KMS-11 (cell line): Measurements from ENCODE around the gene LRRC70.
"Not testable (repeated sequence)": the region's sequence is repeated elsewhere in the genome, so short reads cannot be mapped to it uniquely, and the experiment has no call there.

Experiments
- H2AFZ ChIP-seq: fragments of 200-600 bp; sonication (generic); 2 replicates; pipeline ENCODE4 v1.6.1; 2016; ENCODE audit warnings: antibody characterized with exemption, mixed run types, low read depth
- H3K27ac ChIP-seq: fragments of 200-600 bp; sonication (generic); 2 replicates; pipeline ENCODE4 v1.6.1; 2016; ENCODE audit warnings: mild to moderate bottlenecking, mixed run types
- H3K27me3 ChIP-seq: fragments of 200-600 bp; sonication (generic); 2 replicates; pipeline ENCODE4 v1.6.1; 2017; ENCODE audit warnings: mild to moderate bottlenecking, low read depth, mixed run types, moderate library complexity; ENCODE audit not compliant: insufficient read depth
- H3K36me3 ChIP-seq: fragments of 200-600 bp; sonication (generic); 2 replicates; pipeline ENCODE4 v1.6.1; 2017; ENCODE audit warnings: mild to moderate bottlenecking, mixed run types; ENCODE audit not compliant: insufficient read depth
- H3K4me1 ChIP-seq: fragments of 200-600 bp; sonication (generic); 2 replicates; pipeline ENCODE4 v1.6.1; 2016; ENCODE audit warnings: mild to moderate bottlenecking, low read depth, mixed run types; ENCODE audit not compliant: poor library complexity, severe bottlenecking
- H3K4me2 ChIP-seq: fragments of 200-600 bp; sonication (generic); 2 replicates; pipeline ENCODE4 v1.7.0; 2016; ENCODE audit warnings: mild to moderate bottlenecking, mixed run types
- H3K4me3 ChIP-seq: fragments of 200-600 bp; sonication (generic); IDR thresholded peaks from 2 replicates; pipeline ENCODE4 v1.6.1; 2017; ENCODE audit warnings: low read depth, low read length, mixed read lengths; ENCODE audit not compliant: insufficient read depth
- H3K79me2 ChIP-seq: fragments of 200-600 bp; sonication (generic); 2 replicates; pipeline ENCODE4 v1.6.1; 2016; ENCODE audit warnings: low read depth, mixed run types; ENCODE audit not compliant: insufficient read depth
- H3K9ac ChIP-seq: fragments of 200-600 bp; sonication (generic); 2 replicates; pipeline ENCODE4 v1.6.1; 2016; ENCODE audit warnings: mild to moderate bottlenecking, mixed run types
- H4K20me1 ChIP-seq: fragments of 200-600 bp; sonication (generic); 2 replicates; pipeline ENCODE4 v1.6.1; 2016; ENCODE audit warnings: mild to moderate bottlenecking, mixed run types; ENCODE audit not compliant: insufficient read depth
- TF ChIP-seq, protein P1 (sequence below): fragments of 200-600 bp; sonication (generic); conservative IDR thresholded peaks from 2 replicates; pipeline ENCODE4 v1.6.1; 2017; ENCODE audit warnings: low read depth, mild to moderate bottlenecking, antibody characterized with exemption, low read length, moderate library complexity, mixed read lengths

Gene LRRC70

DNA sequence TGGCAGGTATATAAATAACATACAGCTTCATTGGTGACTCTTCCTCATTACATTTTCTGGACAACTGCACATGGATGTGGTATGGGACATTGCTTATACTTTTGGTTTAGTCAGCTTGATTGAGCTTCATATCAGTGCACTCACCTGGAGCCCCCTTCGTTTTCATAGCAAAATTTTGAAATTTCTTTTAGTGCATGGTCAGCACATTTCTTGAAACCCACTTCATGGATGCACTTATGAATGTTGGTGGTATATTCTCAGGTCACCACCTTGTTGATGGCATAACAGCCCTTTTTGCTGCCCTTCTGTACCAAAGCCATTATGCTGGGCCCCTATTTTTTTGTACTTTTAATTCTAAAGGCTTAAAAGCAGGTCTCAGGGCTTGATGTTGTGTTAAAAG is 16.7 kb upstream of the LRRC70 start:
- Histone ChIP-seq H2AFZ (no peak overlapping the region), H3K4me1 (no peaks in the 10 kb centered on the region), H3K79me2 (no peaks in the 10 kb centered on the region), H3K4me3 (no peak overlapping the region), H3K27ac (no peak overlapping the region), H3K4me2 (no peak overlapping the region), H3K27me3 (no peaks in the 10 kb centered on the region), H3K36me3 (no peaks in the 10 kb centered on the region), H4K20me1 (no peaks in the 10 kb centered on the region), H3K9ac (no peak overlapping the region)
- TF ChIP-seq, protein P1, sequence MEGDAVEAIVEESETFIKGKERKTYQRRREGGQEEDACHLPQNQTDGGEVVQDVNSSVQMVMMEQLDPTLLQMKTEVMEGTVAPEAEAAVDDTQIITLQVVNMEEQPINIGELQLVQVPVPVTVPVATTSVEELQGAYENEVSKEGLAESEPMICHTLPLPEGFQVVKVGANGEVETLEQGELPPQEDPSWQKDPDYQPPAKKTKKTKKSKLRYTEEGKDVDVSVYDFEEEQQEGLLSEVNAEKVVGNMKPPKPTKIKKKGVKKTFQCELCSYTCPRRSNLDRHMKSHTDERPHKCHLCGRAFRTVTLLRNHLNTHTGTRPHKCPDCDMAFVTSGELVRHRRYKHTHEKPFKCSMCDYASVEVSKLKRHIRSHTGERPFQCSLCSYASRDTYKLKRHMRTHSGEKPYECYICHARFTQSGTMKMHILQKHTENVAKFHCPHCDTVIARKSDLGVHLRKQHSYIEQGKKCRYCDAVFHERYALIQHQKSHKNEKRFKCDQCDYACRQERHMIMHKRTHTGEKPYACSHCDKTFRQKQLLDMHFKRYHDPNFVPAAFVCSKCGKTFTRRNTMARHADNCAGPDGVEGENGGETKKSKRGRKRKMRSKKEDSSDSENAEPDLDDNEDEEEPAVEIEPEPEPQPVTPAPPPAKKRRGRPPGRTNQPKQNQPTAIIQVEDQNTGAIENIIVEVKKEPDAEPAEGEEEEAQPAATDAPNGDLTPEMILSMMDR, result no peak

DNA sequence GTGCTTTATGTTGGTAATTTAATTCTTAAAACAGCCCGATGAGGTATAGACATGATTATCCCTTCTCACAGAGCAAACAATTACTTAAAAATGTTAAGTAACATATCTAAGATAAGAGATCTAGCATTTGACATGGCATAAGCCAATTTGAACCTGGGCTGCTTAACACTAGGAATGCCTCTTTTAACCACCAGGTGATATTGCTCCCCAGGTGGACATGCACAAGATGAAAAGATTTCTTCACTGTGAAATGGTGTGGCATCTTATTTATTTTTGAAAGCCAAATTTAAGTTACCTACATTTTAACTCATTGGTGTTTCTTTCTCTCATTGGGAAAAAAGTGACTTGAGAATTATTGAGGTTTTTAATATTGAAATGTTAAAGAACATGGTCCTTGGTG is 15.8 kb upstream of the LRRC70 start:
- H2AFZ ChIP-seq, result no peak overlapping the region
- no peaks in the 10 kb centered on the region for H3K36me3 ChIP-seq
- H3K4me1 ChIP-seq, result no peaks in the 10 kb centered on the region
- H3K27me3 ChIP-seq, result no peaks in the 10 kb centered on the region
- no peak overlapping the region for H3K4me2 ChIP-seq
- TF ChIP-seq, protein P1, result no peak
- H3K79me2 ChIP-seq, result no peaks in the 10 kb centered on the region
- H3K4me3 ChIP-seq, result no peak overlapping the region
- H3K27ac ChIP-seq, result no peak overlapping the region
- H3K9ac ChIP-seq, result no peak overlapping the region
- no peaks in the 10 kb centered on the region for H4K20me1 ChIP-seq

DNA sequence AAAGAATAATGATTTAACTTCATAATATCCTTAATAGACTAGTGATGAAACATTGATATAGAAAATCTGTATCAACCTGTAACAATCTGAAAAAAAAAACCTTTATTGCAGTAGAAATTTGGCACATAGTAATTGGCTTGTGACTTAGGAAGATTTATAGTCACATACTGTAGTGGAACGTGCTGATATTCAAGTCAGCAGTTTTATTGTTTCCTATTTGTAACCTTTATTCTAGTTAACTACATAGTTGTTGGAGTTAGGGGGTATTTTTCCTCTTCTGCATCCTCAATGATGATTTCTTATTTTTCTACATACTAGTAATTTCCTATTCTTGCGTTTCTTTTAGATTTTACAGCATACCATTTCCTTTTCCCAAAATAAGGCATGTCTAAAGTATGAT is 14.5 kb upstream of the LRRC70 start:
- H3K79me2 ChIP-seq, result no peaks in the 10 kb centered on the region
- H3K4me3 ChIP-seq, result no peak overlapping the region
- H4K20me1 ChIP-seq, result no peaks in the 10 kb centered on the region
- no peak overlapping the region for H3K27ac ChIP-seq
- H2AFZ ChIP-seq, result no peak overlapping the region
- no peak overlapping the region for H3K9ac ChIP-seq
- no peak overlapping the region for H3K4me2 ChIP-seq
- no peaks in the 10 kb centered on the region for H3K36me3 ChIP-seq
- no peaks in the 10 kb centered on the region for H3K4me1 ChIP-seq
- TF ChIP-seq, protein P1, result no peak
- no peaks in the 10 kb centered on the region for H3K27me3 ChIP-seq

DNA sequence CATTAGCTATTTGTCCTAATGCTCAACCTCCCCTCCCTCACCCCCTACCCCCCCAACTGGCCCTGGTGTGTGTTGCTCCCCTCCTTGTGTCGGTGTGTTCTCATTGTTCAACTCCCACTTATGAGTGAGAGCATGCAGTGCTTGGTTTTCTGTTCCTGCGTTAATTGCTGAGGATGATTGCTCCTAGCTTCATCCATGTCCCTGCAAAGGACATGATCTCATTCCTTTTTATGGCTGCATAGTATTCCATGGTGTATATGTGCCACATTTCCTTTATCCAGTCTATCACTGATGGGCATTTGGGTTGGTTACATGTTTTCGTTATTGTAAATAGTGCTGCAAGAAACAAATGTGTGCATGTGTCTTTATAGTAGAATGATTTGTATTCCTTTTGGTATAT is 12.9 kb upstream of the LRRC70 start:
- H3K36me3 ChIP-seq, H2AFZ ChIP-seq, H3K27me3 ChIP-seq: not testable (repeated sequence)

DNA sequence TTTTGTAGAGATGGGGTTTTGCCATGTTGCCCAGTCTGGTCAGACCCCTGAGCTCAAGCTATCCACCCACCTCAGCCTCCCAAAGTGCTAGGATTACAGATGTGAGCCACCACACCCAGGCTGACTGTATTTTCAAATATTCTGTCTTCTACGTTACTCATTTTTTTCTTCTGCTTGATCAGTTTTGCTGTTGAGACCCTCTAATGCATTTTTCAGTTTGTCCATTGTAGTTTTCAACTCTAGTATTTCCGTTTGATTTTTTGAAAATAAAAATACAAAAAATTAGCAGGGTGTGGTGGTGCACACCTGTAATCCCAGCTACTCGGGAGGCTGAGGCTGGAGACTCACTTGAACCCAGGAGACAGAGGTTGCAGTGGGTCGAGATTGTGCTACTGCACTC is 10.5 kb upstream of the LRRC70 start:
- Histone ChIP-seq H3K9ac (no peak overlapping the region), H2AFZ (no peak overlapping the region), H3K36me3 (no peaks in the 10 kb centered on the region), H3K79me2 (no peaks in the 10 kb centered on the region), H3K27ac (no peak overlapping the region), H3K27me3 (no peaks in the 10 kb centered on the region), H3K4me3 (no peak overlapping the region), H4K20me1 (no peaks in the 10 kb centered on the region), H3K4me1 (no peaks in the 10 kb centered on the region), H3K4me2 (no peak overlapping the region)
- TF ChIP-seq, protein P1, result no peak

More for the DNA sequence above, 12.9 kb upstream of the LRRC70 start:
- H3K4me3 ChIP-seq, H4K20me1 ChIP-seq, H3K4me1 ChIP-seq, H3K27ac ChIP-seq, H3K79me2 ChIP-seq, H3K9ac ChIP-seq, H3K4me2 ChIP-seq: not testable (repeated sequence)
